Aorta (tissue), 5 donors: ENCODE data around the gene NYAP1. TPM values are rescaled to one million over a fixed set of nuclear protein-coding genes. Genes with fewer than 3 reads are reported as not detected.
A peak's percentile ranks its signal among the peaks of the same experiment; 100 is the strongest.
"Not testable (repeated sequence)": the region's sequence is repeated elsewhere in the genome, so short reads cannot be mapped to it uniquely, and the experiment has no call there.

ENCODE experiments used
- ATAC-seq: fragments of 200-7000 bp; cut with Tn5 transposase; one replicate; pipeline ENCODE4 v1.9.1; 2022; ENCODE audit warnings: moderate library complexity; ENCODE audit not compliant: low FRiP score
- DNase-seq, 2 donors: peaks; one replicate each; pipeline ENCODE4 v3.0.0-alpha.2; 2020
- H3K27ac ChIP-seq, 2 donors: one replicate each; pipeline ENCODE4 v1.5.1; 2013; ENCODE audit warnings: low read length in 2 of 2, mild to moderate bottlenecking in 2 of 2, moderate library complexity in 2 of 2, control low read depth in 1 of 2, inconsistent platforms in 1 of 2, low read depth in 1 of 2
- H3K27me3 ChIP-seq, 2 donors: one replicate each; pipeline ENCODE4 v1.6.1; 2013; ENCODE audit warnings: control low read depth in 1 of 2, low read length in 1 of 2, mild to moderate bottlenecking in 1 of 2, moderate library complexity in 1 of 2; ENCODE audit not compliant: insufficient read depth in 2 of 2, control insufficient read depth in 1 of 2
- H3K36me3 ChIP-seq, 2 donors: one replicate each; pipeline ENCODE4 v1.6.1; 2013; ENCODE audit warnings: control low read depth in 1 of 2, low read length in 1 of 2, mild to moderate bottlenecking in 1 of 2; ENCODE audit not compliant: insufficient read depth in 2 of 2, control insufficient read depth in 1 of 2
- H3K4me1 ChIP-seq, 2 donors: one replicate each; pipeline ENCODE4 v1.6.1; 2013; ENCODE audit warnings: low read length in 2 of 2, control low read depth in 1 of 2, mild to moderate bottlenecking in 1 of 2, moderate library complexity in 1 of 2; ENCODE audit not compliant: insufficient read depth in 2 of 2, control insufficient read depth in 1 of 2
- H3K4me3 ChIP-seq, 2 donors: one replicate each; pipeline ENCODE4 v1.5.1; 2013; ENCODE audit warnings: low read length in 2 of 2, control low read depth in 1 of 2, mild to moderate bottlenecking in 1 of 2
- H3K9me3 ChIP-seq: one replicate; pipeline ENCODE4 v1.6.1; 2013; ENCODE audit warnings: mild to moderate bottlenecking, low read length; ENCODE audit not compliant: control insufficient read depth
- WGBS, 2 donors: extraction: QIAGEN DNeasy Blood & Tissue Kit; methylation state at CpG; one replicate each; pipeline ENCODE4 v1.1.7; 2013; 5-methylcytosine and 5-hydroxymethylcytosine counted together
- intact Hi-C, 2 donors: fragments of 100-400 bp; cut with DNase I; formaldehyde crosslinking; loops; one replicate each; pipeline versions ENCODE4 v1.14.2 to v1.15.0; 2022
- polyA plus RNA-seq, 2 donors: library from polyadenylated mRNA; stranded (reverse); fragments of 200-250 nt; gene quantifications; one replicate each; pipeline ENCODE4 v1.2.3, GENCODE V29; 2013
- total RNA-seq, 2 donors: library from RNA; stranded (reverse); fragmentation: NEBNext Ultra II Directional; extraction: Animal tissue kit (Norgen Biotek cat#: 25700); gene quantifications; one replicate each; pipeline ENCODE4 v1.2.1, GENCODE V29; 2021
- donor health status: healthy with polysubstance abuse.
- donor health status: Bipolar disorder and iron deficiency.
- donor health status: DM: no; HTN: no; CAD: no.
- donor health status: DM: no; HTN: no; CAD: no.
- donor health status: DM: yes; HTN: yes; CAD: no.

NYAP1 gene
- total and polyA plus RNA-seq, 4 donors: 0.18 to 1.3 (median 0.50) TPM

- no peaks in the 10 kb centered on the region for H3K27me3 ChIP-seq
- H3K36me3 ChIP-seq: no peaks in the 10 kb centered on the region
- ATAC-seq (peak; percentile 42), DNase-seq (no peak)
- H3K27ac ChIP-seq: no peak overlapping the region
- intact Hi-C loops: no loop called here
- H3K9me3 ChIP-seq: no peaks in the 10 kb centered on the region
- H3K4me1 ChIP-seq: no peaks in the 10 kb centered on the region
- WGBS, 2 donors: 38 to 45% methylated on average over 48 to 56 of the region's 56 CpGs
- no peak overlapping the region for H3K4me3 ChIP-seq
Measured at GRCh38 chr7:100493476-100494264, 9.9 kb downstream of the NYAP1 start.

GRCh38 chr7:100496509-100496908 lies 12.8 kb downstream of the NYAP1 start:
- intact Hi-C loops: no loop called here

GRCh38 chr7:100500743-100501142 lies 17.0 kb downstream of the NYAP1 start:
- DNase-seq, ATAC-seq: not testable (repeated sequence)

More at GRCh38 chr7:100496509-100496908, 12.8 kb downstream of the NYAP1 start:
- Histone ChIP-seq H3K27me3 (no peaks in the 10 kb centered on the region), H3K4me3 (no peak overlapping the region), H3K9me3 (no peaks in the 10 kb centered on the region), H3K27ac (no peak overlapping the region), H3K36me3 (no peaks in the 10 kb centered on the region), H3K4me1 (no peaks in the 10 kb centered on the region)
- no peak for ATAC-seq
- WGBS, 2 donors: 86 to 87% methylated on average over 6 of the region's 6 CpGs
- DNase-seq: no peak

GRCh38 chr7:100504031-100504430 lies 20.3 kb downstream of the NYAP1 start:
- H3K4me1 ChIP-seq, ATAC-seq, intact Hi-C loops, H3K36me3 ChIP-seq, H3K27me3 ChIP-seq, DNase-seq, H3K4me3 ChIP-seq, H3K27ac ChIP-seq, H3K9me3 ChIP-seq: not testable (repeated sequence)
- WGBS, 2 donors: 86 to 91% methylated on average over 3 of the region's 3 CpGs

More at GRCh38 chr7:100500743-100501142, 17.0 kb downstream of the NYAP1 start:
- intact Hi-C loops, H3K27ac ChIP-seq, H3K36me3 ChIP-seq, H3K9me3 ChIP-seq, H3K4me1 ChIP-seq, H3K4me3 ChIP-seq, H3K27me3 ChIP-seq: not testable (repeated sequence)
- WGBS, 2 donors: 85 to 88% methylated on average over 2 of the region's 2 CpGs

- intact Hi-C loops: no loop called here
- 85 to 87% methylated on average over 9 of the region's 9 CpGs for WGBS, 2 donors
- Histone ChIP-seq H3K4me3 (no peak overlapping the region), H3K27me3 (no peaks in the 10 kb centered on the region), H3K36me3 (no peaks in the 10 kb centered on the region), H3K4me1 (no peaks in the 10 kb centered on the region), H3K9me3 (no peaks in the 10 kb centered on the region), H3K27ac (no peak overlapping the region)
- ATAC-seq (no peak), DNase-seq (no peak)
Measured at GRCh38 chr7:100504887-100505611, 21.3 kb downstream of the NYAP1 start.

GRCh38 chr7:100506356-100506923 lies 22.7 kb downstream of the NYAP1 start:
- Histone ChIP-seq H3K27ac (no peak overlapping the region), H3K4me3 (no peak overlapping the region), H3K36me3 (no peaks in the 10 kb centered on the region), H3K9me3 (no peaks in the 10 kb centered on the region), H3K27me3 (no peaks in the 10 kb centered on the region), H3K4me1 (no peaks in the 10 kb centered on the region)
- DNase-seq: no peak
- 60 to 64% methylated on average over 8 of the region's 8 CpGs for WGBS, 2 donors
- intact Hi-C loops: no loop called here
- no peak for ATAC-seq

GRCh38 chr7:100509231-100509630 lies 25.5 kb downstream of the NYAP1 start:
- DNase-seq (no peak), ATAC-seq (no peak)
- intact Hi-C loops: no loop called here
- Histone ChIP-seq H3K4me3 (no peak overlapping the region), H3K4me1 (no peaks in the 10 kb centered on the region), H3K36me3 (no peaks in the 10 kb centered on the region), H3K27ac (no peak overlapping the region), H3K27me3 (no peaks in the 10 kb centered on the region), H3K9me3 (no peaks in the 10 kb centered on the region)
- WGBS, 2 donors: 39 to 45% methylated on average over 15 of the region's 15 CpGs

- Histone ChIP-seq H3K27me3 (no peaks in the 10 kb centered on the region), H3K9me3 (no peaks in the 10 kb centered on the region), H3K4me1 (no peaks in the 10 kb centered on the region), H3K4me3 (no peak overlapping the region), H3K36me3 (no peaks in the 10 kb centered on the region), H3K27ac (no peak overlapping the region)
- intact Hi-C loops: no loop called here
- ATAC-seq: no peak
- 92 to 93% methylated on average over 9 of the region's 9 CpGs for WGBS, 2 donors
- no peak for DNase-seq
Measured at GRCh38 chr7:100510437-100511239, 26.9 kb downstream of the NYAP1 start.
